Fibroblast of lung (primary cell): ENCODE measurements around the gene SLC25A30.

Experiments used
- CTCF ChIP-seq, 2 donors: IDR thresholded peaks in 1 of 2; conservative IDR thresholded peaks in 1 of 2; 1 replicate in 1 of 2; 2 replicates in 1 of 2; pipeline ENCODE4 v1.5.1; 2011 to 2012; ENCODE audit warnings: low read length in 2 of 2, control low read depth in 1 of 2, inconsistent platforms in 1 of 2, low read depth in 1 of 2, mild to moderate bottlenecking in 1 of 2
- EZH2 ChIP-seq: IDR thresholded peaks from 2 replicates; pipeline ENCODE4 v1.5.1; 2012; ENCODE audit warnings: low read length, control low read depth, mild to moderate bottlenecking; ENCODE audit errors: missing control alignments

- TF ChIP-seq CTCF (conservative IDR thresholded peaks at IDR 0.05 in 1 of 2, IDR thresholded peaks at IDR 0.05 in 1 of 2; ENCODE audit: low read depth in 1 of 2, low read length in 2 of 2): no peak
- no peak for TF ChIP-seq EZH2
Observed at GRCh38 chr13:45447050-45447661, 29.0 kb upstream of the SLC25A30 start.
